ENCODE data around the gene CFB. TPM values are rescaled to one million over a fixed set of nuclear protein-coding genes. Genes with fewer than 3 reads are reported as not detected.

CFB gene
- total and polyA plus RNA-seq, 9 of the 15 experiments (the other 6 are each of a cell fraction or from before 2014, with no cell fraction given): 0.08 to 0.91 (median 0.22) TPM; not detected in 4

MicroRNAs encoded within 50 kb of the gene (microRNA counts, 767-probe panel; counts per million panel counts)
- microRNA hsa-miR-1236: not detected

Small RNAs within 50 kb of the gene (microRNA-seq; reads per million reads assigned to microRNA genes)
- not detected for gene MIR1236 (ENCODE audit: borderline microRNAs expressed)

Small RNAs within 50 kb of the gene (small RNA-seq; reads per million reads assigned to genes)
- not detected for gene AL645922.1

Other genes with a start within 250 kb of the CFB start
Only the 7 nearest of the 37 such genes appear.
- gene EHMT2, start 48.4 kb upstream of the CFB start, total RNA-seq (2014; rRNA removed): 42.0 and 61.8 TPM in 2 replicates
- 16.5 and 24.5 TPM in 2 replicates for gene EHMT2, start 48.4 kb upstream of the CFB start, total RNA-seq (2014; rRNA removed; fragmentation: Illumina TruSeq; extraction: Trizol)
- gene EHMT2, start 48.4 kb upstream of the CFB start, total RNA-seq (2015; rRNA removed; fragmentation: Illumina TruSeq; extraction: Trizol): 38.5 and 42.9 TPM in 2 replicates
- 61.7 and 63.8 TPM in 2 replicates for gene EHMT2, start 48.4 kb upstream of the CFB start, total RNA-seq (2021)
- 29.1 and 49.4 TPM in 2 replicates for gene EHMT2, start 48.4 kb upstream of the CFB start, polyA plus RNA-seq (2011; rRNA removed)
- gene EHMT2, start 48.4 kb upstream of the CFB start, polyA plus RNA-seq (2014; fragmentation: Illumina TruSeq; extraction: Trizol): 56.5 and 61.4 TPM in 2 replicates
- gene EHMT2, start 48.4 kb upstream of the CFB start, polyA plus RNA-seq (2014; fragmentation: Nextera tagmentation; extraction: Ambion mirVana): 1 to 10 TPM; 2.1 to 4.1 TPM
- gene EHMT2, start 48.4 kb upstream of the CFB start, polyA plus RNA-seq (2014; rRNA removed): 41.2 and 44.9 TPM in 2 replicates
- gene ZBTB12, start 44.0 kb upstream of the CFB start, total RNA-seq (2014; rRNA removed): 4.6 and 9.6 TPM in 2 replicates
- 1.4 and 1.9 TPM in 2 replicates for gene ZBTB12, start 44.0 kb upstream of the CFB start, total RNA-seq (2014; rRNA removed; fragmentation: Illumina TruSeq; extraction: Trizol)
- 6.3 and 7.0 TPM in 2 replicates for gene ZBTB12, start 44.0 kb upstream of the CFB start, total RNA-seq (2015; rRNA removed; fragmentation: Illumina TruSeq; extraction: Trizol)
- gene ZBTB12, start 44.0 kb upstream of the CFB start, total RNA-seq (2021): 9.9 and 12.4 TPM in 2 replicates
- gene ZBTB12, start 44.0 kb upstream of the CFB start, polyA plus RNA-seq (2011; rRNA removed): 2.6 and 4.1 TPM in 2 replicates
- gene ZBTB12, start 44.0 kb upstream of the CFB start, polyA plus RNA-seq (2014; fragmentation: Illumina TruSeq; extraction: Trizol): 7.0 and 12.4 TPM in 2 replicates
- under 1 TPM in 1 of 2 experiments, not detected in 1; 0.03 TPM for gene ZBTB12, start 44.0 kb upstream of the CFB start, polyA plus RNA-seq (2014; fragmentation: Nextera tagmentation; extraction: Ambion mirVana)
- 9.1 and 10.4 TPM in 2 replicates for gene ZBTB12, start 44.0 kb upstream of the CFB start, polyA plus RNA-seq (2014; rRNA removed)
- gene C2, start 18.4 kb upstream of the CFB start, total RNA-seq (2014; rRNA removed): 0.05 and 0.20 TPM in 2 replicates
- 0.40 TPM in 1 of 2 replicates, not detected in the other for gene C2, start 18.4 kb upstream of the CFB start, total RNA-seq (2014; rRNA removed; fragmentation: Illumina TruSeq; extraction: Trizol)
- 0.58 and 0.72 TPM in 2 replicates for gene C2, start 18.4 kb upstream of the CFB start, total RNA-seq (2015; rRNA removed; fragmentation: Illumina TruSeq; extraction: Trizol)
- 1.1 and 1.2 TPM in 2 replicates for gene C2, start 18.4 kb upstream of the CFB start, total RNA-seq (2021)
- 0.38 and 0.47 TPM in 2 replicates for gene C2, start 18.4 kb upstream of the CFB start, polyA plus RNA-seq (2011; rRNA removed)
- gene C2, start 18.4 kb upstream of the CFB start, polyA plus RNA-seq (2014; fragmentation: Illumina TruSeq; extraction: Trizol): 0.36 and 0.40 TPM in 2 replicates
- gene C2, start 18.4 kb upstream of the CFB start, polyA plus RNA-seq (2014; fragmentation: Nextera tagmentation; extraction: Ambion mirVana): under 1 TPM in 1 of 2 experiments, not detected in 1; 0.27 TPM
- 0.11 and 0.28 TPM in 2 replicates for gene C2, start 18.4 kb upstream of the CFB start, polyA plus RNA-seq (2014; rRNA removed)
- 130 and 139 TPM in 2 replicates for gene NELFE, start 12.9 kb downstream of the CFB start, total RNA-seq (2014; rRNA removed)
- gene NELFE, start 12.9 kb downstream of the CFB start, total RNA-seq (2014; rRNA removed; fragmentation: Illumina TruSeq; extraction: Trizol): 76.2 and 86.2 TPM in 2 replicates
- 108 and 110 TPM in 2 replicates for gene NELFE, start 12.9 kb downstream of the CFB start, total RNA-seq (2015; rRNA removed; fragmentation: Illumina TruSeq; extraction: Trizol)
- gene NELFE, start 12.9 kb downstream of the CFB start, total RNA-seq (2021): 87.6 and 91.5 TPM in 2 replicates
- gene NELFE, start 12.9 kb downstream of the CFB start, polyA plus RNA-seq (2011; rRNA removed): 63.9 and 79.5 TPM in 2 replicates
- gene NELFE, start 12.9 kb downstream of the CFB start, polyA plus RNA-seq (2014; fragmentation: Illumina TruSeq; extraction: Trizol): 148 and 154 TPM in 2 replicates
- gene NELFE, start 12.9 kb downstream of the CFB start, polyA plus RNA-seq (2014; fragmentation: Nextera tagmentation; extraction: Ambion mirVana): 10 to 100 TPM; 15.2 to 18.1 TPM
- gene NELFE, start 12.9 kb downstream of the CFB start, polyA plus RNA-seq (2014; rRNA removed): 143 and 157 TPM in 2 replicates
- 45.0 and 45.1 TPM in 2 replicates for gene SKIC2, start 13.1 kb downstream of the CFB start, total RNA-seq (2014; rRNA removed)
- 27.0 and 35.5 TPM in 2 replicates for gene SKIC2, start 13.1 kb downstream of the CFB start, total RNA-seq (2014; rRNA removed; fragmentation: Illumina TruSeq; extraction: Trizol)
- 33.6 and 34.5 TPM in 2 replicates for gene SKIC2, start 13.1 kb downstream of the CFB start, total RNA-seq (2015; rRNA removed; fragmentation: Illumina TruSeq; extraction: Trizol)
- gene SKIC2, start 13.1 kb downstream of the CFB start, total RNA-seq (2021): 88.4 and 94.6 TPM in 2 replicates
- 38.8 and 84.8 TPM in 2 replicates for gene SKIC2, start 13.1 kb downstream of the CFB start, polyA plus RNA-seq (2011; rRNA removed)
- gene SKIC2, start 13.1 kb downstream of the CFB start, polyA plus RNA-seq (2014; fragmentation: Illumina TruSeq; extraction: Trizol): 45.1 and 50.3 TPM in 2 replicates
- 1 to 10 TPM; 3.3 to 7.8 TPM for gene SKIC2, start 13.1 kb downstream of the CFB start, polyA plus RNA-seq (2014; fragmentation: Nextera tagmentation; extraction: Ambion mirVana)
- gene SKIC2, start 13.1 kb downstream of the CFB start, polyA plus RNA-seq (2014; rRNA removed): 58.3 and 61.3 TPM in 2 replicates
- gene DXO, start 26.0 kb downstream of the CFB start, total RNA-seq (2014; rRNA removed): 29.0 and 31.1 TPM in 2 replicates
- gene DXO, start 26.0 kb downstream of the CFB start, total RNA-seq (2014; rRNA removed; fragmentation: Illumina TruSeq; extraction: Trizol): 9.3 and 13.1 TPM in 2 replicates
- gene DXO, start 26.0 kb downstream of the CFB start, total RNA-seq (2015; rRNA removed; fragmentation: Illumina TruSeq; extraction: Trizol): 18.6 and 19.4 TPM in 2 replicates
- 27.6 and 28.5 TPM in 2 replicates for gene DXO, start 26.0 kb downstream of the CFB start, total RNA-seq (2021)
- 11.9 and 25.1 TPM in 2 replicates for gene DXO, start 26.0 kb downstream of the CFB start, polyA plus RNA-seq (2011; rRNA removed)
- gene DXO, start 26.0 kb downstream of the CFB start, polyA plus RNA-seq (2014; fragmentation: Illumina TruSeq; extraction: Trizol): 30.4 and 31.8 TPM in 2 replicates
- gene DXO, start 26.0 kb downstream of the CFB start, polyA plus RNA-seq (2014; fragmentation: Nextera tagmentation; extraction: Ambion mirVana): 1 to 10 TPM; 6.4 to 7.3 TPM
- gene DXO, start 26.0 kb downstream of the CFB start, polyA plus RNA-seq (2014; rRNA removed): 31.9 and 35.1 TPM in 2 replicates
- gene C4A, start 36.0 kb downstream of the CFB start, total RNA-seq (2014; rRNA removed): 4.6 and 6.4 TPM in 2 replicates
- gene C4A, start 36.0 kb downstream of the CFB start, total RNA-seq (2014; rRNA removed; fragmentation: Illumina TruSeq; extraction: Trizol): 2.2 and 3.5 TPM in 2 replicates
- gene C4A, start 36.0 kb downstream of the CFB start, total RNA-seq (2015; rRNA removed; fragmentation: Illumina TruSeq; extraction: Trizol): 6.6 and 6.9 TPM in 2 replicates
- 7.6 and 9.3 TPM in 2 replicates for gene C4A, start 36.0 kb downstream of the CFB start, total RNA-seq (2021)
- 7.2 and 14.8 TPM in 2 replicates for gene C4A, start 36.0 kb downstream of the CFB start, polyA plus RNA-seq (2011; rRNA removed)
- gene C4A, start 36.0 kb downstream of the CFB start, polyA plus RNA-seq (2014; fragmentation: Illumina TruSeq; extraction: Trizol): 5.0 and 6.5 TPM in 2 replicates
- gene C4A, start 36.0 kb downstream of the CFB start, polyA plus RNA-seq (2014; fragmentation: Nextera tagmentation; extraction: Ambion mirVana): under 1 TPM; 0.27 to 0.50 TPM
- gene C4A, start 36.0 kb downstream of the CFB start, polyA plus RNA-seq (2014; rRNA removed): 6.1 and 7.2 TPM in 2 replicates